ENCODE results near the gene HINT2.

Gene HINT2

DNA sequence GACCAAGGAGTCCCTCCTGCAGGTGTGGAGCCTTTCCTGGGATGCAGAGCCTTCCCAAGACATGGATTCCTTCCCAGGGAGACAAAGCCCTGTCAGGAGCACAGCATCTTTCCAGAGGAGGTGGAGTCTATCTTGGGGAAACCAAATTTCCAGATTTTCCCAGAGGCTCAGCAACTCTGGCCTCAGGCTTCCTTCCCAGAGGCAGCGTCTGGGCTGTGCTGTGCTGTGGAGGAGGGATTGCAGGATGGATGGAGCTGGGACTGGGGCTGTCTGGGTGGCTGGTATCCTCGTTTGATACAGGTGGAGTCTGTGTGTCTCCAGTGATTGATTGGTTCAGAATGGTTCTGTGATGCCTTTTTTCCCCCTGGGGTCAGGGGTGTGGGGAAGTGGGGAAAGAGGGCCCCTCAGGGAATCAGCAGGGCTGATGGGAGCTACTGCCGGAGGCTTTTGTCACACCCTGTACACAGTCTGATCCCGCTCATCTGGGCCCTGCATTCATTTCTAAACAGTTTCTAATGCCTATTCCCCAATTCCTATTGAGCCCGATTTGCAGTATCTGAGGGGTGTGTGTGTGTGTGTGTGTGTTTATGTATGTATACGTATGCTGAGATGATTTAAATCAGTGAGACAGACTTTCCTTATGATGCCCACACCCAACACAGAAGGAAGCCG lies 39.4 kb upstream of the HINT2 start:
- Histone ChIP-seq H3K27ac (ENCODE audit: low read depth, low read length) (no peak overlapping the region), H3K9ac (ENCODE audit: low read length in 5 of 5) (no peak overlapping the region), H3K9me3 (ENCODE audit: control insufficient read depth in 5 of 5, low read length in 5 of 5) (no peaks in the 10 kb centered on the region), H3K27me3 (ENCODE audit: control insufficient read depth in 5 of 5, insufficient read depth in 4 of 5, low read length in 5 of 5) (peaks cover 0 to 17% (median 14%) of the 10 kb centered on the region in 5 donors), H3K4me1 (ENCODE audit: control insufficient read depth in 5 of 5, insufficient read depth in 5 of 5, low read length in 5 of 5) (peaks cover 0 to 8% (median 0%) of the 10 kb centered on the region in 5 donors), H3K4me3 (ENCODE audit: low read depth in 1 of 5, low read length in 5 of 5) (no peak overlapping the region), H3K36me3 (ENCODE audit: control insufficient read depth in 5 of 5, insufficient read depth in 5 of 5, low read length in 5 of 5) (peaks cover 0 to 10% (median 2%) of the 10 kb centered on the region in 5 donors)

DNA sequence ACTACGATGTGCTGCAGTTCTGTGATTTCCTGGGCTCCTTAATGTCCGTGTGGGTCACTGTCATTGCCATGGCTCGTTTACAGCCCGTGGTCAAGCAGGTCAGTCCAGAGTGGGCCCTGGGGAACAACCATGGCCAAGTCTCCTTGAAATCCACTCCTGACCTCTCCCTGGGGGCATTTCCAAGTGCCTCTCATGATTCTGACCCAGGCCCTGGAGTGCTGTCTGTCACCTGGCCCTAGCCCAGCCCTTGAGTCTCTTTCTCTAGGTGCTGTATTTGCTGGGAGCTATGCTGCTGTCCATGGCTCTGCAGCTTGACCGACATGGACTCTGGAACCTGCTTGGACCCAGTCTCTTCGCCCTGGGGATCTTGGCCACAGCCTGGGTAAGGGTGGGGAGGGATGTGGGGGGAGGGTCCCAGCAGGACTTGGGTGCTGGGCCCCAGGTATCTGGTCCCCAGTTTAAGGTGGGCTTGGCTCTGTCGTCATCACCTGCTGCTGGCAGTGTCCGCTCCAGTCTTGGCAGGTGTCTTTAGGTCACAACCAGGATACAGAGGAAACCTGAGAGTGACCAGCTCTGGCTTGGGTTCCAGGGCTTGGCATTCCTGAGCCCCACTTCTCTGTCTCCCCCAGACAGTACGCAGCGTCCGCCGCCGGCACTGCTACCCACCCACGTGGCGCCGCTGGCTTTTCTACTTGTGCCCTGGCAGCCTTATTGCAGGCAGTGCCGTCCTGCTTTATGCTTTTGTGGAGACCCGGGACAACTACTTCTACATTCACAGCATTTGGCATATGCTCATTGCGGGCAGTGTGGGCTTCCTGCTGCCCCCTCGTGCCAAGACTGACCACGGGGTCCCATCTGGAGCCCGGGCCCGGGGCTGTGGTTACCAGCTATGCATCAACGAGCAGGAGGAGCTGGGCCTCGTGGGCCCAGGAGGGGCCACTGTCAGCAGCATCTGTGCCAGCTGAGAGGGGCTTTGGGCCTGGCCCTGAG lies 38.3 kb upstream of the HINT2 start:
- H3K9ac ChIP-seq (ENCODE audit: low read length in 5 of 5) = no peak overlapping the region
- H3K27ac ChIP-seq (ENCODE audit: low read depth, low read length) = no peak overlapping the region
- peaks cover 0 to 19% (median 12%) of the 10 kb centered on the region in 5 donors for H3K27me3 ChIP-seq (ENCODE audit: control insufficient read depth in 5 of 5, insufficient read depth in 4 of 5, low read length in 5 of 5)
- peaks cover 0 to 15% (median 5%) of the 10 kb centered on the region in 5 donors for H3K36me3 ChIP-seq (ENCODE audit: control insufficient read depth in 5 of 5, insufficient read depth in 5 of 5, low read length in 5 of 5)
- no peaks in the 10 kb centered on the region for H3K9me3 ChIP-seq (ENCODE audit: control insufficient read depth in 5 of 5, low read length in 5 of 5)
- no peak overlapping the region for H3K4me3 ChIP-seq (ENCODE audit: low read depth in 1 of 5, low read length in 5 of 5)
- no peaks in the 10 kb centered on the region for H3K4me1 ChIP-seq (ENCODE audit: control insufficient read depth in 5 of 5, insufficient read depth in 5 of 5, low read length in 5 of 5)

DNA sequence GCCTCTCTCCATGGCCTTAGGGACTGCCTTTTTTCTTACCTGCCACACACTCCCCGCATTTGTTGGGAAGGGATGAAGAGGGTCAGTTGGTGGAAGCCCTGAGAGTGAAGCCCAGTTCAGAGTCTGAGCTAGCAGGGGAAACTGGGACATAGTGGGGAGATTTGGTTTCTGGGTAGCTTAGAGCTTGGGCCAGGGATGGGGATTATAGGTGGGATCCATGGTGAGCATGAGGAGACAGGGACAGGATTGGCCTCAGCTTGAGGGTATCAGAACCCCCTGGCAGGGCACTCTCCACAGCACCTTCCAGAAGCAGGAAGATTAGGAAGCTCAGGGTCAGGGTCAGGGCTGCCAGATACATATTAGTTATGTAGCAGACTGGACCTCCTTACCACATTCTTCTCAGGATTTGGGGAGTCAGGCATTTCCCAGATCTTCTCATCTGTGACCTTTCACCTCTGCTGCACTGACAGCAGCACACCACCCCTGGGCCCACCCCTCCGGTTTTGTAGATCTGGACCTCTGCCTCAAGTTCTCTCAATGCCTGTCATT lies 37.5 kb upstream of the HINT2 start:
- peaks cover 3 to 18% (median 6%) of the 10 kb centered on the region in 5 donors for H3K36me3 ChIP-seq (ENCODE audit: control insufficient read depth in 5 of 5, insufficient read depth in 5 of 5, low read length in 5 of 5)
- no peak overlapping the region for H3K4me3 ChIP-seq (ENCODE audit: low read depth in 1 of 5, low read length in 5 of 5)
- H3K27me3 ChIP-seq (ENCODE audit: control insufficient read depth in 5 of 5, insufficient read depth in 4 of 5, low read length in 5 of 5) = peaks cover 0 to 20% (median 12%) of the 10 kb centered on the region in 5 donors
- H3K9ac ChIP-seq (ENCODE audit: low read length in 5 of 5) = no peak overlapping the region
- no peak overlapping the region for H3K27ac ChIP-seq (ENCODE audit: low read depth, low read length)
- no peaks in the 10 kb centered on the region for H3K9me3 ChIP-seq (ENCODE audit: control insufficient read depth in 5 of 5, low read length in 5 of 5)
- no peaks in the 10 kb centered on the region for H3K4me1 ChIP-seq (ENCODE audit: control insufficient read depth in 5 of 5, insufficient read depth in 5 of 5, low read length in 5 of 5)

DNA sequence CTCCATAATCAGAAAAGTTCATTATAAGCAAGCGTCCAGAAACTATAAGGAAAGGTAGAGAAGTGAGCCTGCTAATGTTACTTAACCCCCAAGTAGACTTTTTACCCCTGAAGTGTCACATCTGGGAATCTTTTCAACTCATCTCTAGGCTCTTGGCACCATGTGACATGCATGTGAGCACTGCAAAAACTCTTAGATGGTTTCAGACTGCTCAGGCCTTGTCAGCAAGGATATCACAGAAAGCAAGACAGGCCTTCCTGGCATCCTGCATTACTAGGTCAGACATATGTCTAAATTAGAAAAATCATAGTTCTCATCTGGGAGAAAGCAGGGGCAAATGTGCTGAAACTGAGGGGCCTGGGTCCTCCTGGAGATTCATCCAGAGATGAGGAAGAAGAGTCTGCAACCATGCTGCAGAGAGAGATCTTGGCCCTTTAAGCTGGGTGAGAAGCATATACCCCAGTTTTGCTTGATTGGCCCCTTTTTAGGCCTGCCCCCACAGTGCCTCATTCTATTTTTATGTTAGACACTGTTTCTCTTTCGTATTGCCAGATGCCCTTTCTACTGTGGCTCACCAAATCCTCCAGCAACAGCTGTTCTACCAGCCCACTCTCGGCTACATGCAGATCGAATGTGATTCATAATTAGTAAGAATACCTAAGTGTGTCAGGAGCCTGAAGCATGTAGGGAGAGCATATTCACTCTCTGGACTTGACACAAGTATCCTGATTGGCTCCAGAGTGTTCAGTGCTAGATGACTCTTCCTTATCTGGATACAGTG lies 33.1 kb upstream of the HINT2 start:
- H3K27ac ChIP-seq (ENCODE audit: low read depth, low read length) = no peak overlapping the region
- H3K9me3 ChIP-seq (ENCODE audit: control insufficient read depth in 5 of 5, low read length in 5 of 5) = no peaks in the 10 kb centered on the region
- H3K36me3 ChIP-seq (ENCODE audit: control insufficient read depth in 5 of 5, insufficient read depth in 5 of 5, low read length in 5 of 5) = peaks cover 3 to 21% (median 14%) of the 10 kb centered on the region in 5 donors
- no peak overlapping the region for H3K9ac ChIP-seq (ENCODE audit: low read length in 5 of 5)
- peaks cover 0 to 16% (median 0%) of the 10 kb centered on the region in 5 donors for H3K27me3 ChIP-seq (ENCODE audit: control insufficient read depth in 5 of 5, insufficient read depth in 4 of 5, low read length in 5 of 5)
- peaks cover 2 to 27% (median 21%) of the 10 kb centered on the region in 5 donors for H3K4me1 ChIP-seq (ENCODE audit: control insufficient read depth in 5 of 5, insufficient read depth in 5 of 5, low read length in 5 of 5)
- H3K4me3 ChIP-seq (ENCODE audit: low read depth in 1 of 5, low read length in 5 of 5) = no peak overlapping the region

DNA sequence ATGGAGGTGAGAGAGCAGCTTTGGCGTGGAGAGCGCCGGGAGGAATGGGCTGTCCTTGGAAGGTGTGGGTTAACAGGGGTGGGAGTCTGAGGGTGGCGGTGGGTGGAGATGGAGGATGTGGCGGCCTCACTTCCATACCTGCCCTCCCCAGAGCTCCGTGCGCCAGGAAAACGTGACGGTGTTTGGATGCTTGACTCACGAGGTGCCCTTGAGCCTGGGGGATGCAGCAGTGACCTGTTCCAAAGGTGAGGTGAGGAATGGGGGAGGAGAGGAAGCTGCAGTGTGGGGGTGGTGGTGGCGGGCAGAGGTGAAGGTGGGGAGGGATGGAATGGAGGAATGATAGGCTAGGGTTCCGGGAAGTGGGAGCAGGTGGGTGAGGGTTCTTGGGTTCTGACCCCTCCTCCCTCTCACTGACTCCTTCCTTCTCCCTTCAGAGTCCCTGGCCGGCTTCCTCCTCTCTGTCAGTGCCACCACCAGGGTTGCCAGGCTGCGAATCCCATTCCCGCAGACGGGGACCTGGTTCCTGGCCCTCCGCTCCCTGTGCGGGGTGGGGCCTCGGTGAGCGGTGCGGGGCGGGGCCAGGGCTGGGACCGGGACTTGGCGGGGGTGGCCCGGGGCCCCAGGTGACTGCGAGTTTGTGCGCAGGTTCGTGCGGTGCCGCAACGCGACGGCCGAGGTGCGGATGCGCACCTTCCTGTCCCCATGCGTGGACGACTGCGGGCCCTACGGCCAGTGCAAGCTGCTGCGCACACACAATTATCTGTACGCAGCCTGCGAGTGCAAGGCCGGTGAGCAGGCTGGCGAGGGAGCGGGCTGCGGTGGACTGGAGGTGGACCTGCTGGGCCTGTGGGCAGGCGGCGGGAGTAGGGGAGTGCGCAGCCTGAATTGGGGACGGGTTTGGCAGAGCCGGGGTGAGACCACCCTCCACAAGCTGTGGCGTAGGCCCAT lies 31.3 kb upstream of the HINT2 start:
- Histone ChIP-seq H3K4me3 (ENCODE audit: low read depth in 1 of 5, low read length in 5 of 5) (no peak overlapping the region), H3K9ac (ENCODE audit: low read length in 5 of 5) (no peak overlapping the region)

DNA sequence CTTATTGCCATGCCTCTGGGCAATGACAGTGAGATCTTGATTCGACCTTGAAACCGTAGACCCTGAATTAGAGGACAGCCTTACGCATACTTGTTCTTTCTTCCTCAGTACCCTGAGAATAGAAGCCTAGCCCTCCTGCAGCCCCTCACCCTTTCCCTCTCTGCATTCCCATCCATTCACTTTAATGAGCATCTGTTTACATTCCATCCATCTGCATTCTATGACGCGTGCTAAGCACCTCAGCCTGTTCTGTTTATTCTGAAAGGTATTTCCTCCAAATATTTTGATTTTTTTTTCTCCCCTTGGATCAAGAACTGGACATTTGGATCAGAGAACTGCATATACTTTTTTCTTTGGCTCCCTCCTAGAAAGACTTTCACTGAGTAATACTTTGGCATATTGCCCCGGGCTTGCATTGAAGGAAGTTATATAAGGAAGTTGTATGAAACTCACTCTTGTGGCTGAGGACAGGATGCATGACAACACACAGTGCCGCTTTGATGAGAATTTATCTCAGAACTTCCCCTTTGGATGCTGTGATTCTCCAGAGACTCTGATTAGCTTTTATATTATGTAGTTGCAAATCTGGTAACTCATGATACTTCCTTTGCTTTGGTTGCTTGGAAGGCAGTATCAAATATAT lies 29.9 kb upstream of the HINT2 start:
- Histone ChIP-seq H3K9ac (ENCODE audit: low read length in 5 of 5) (no peak overlapping the region), H3K27ac (ENCODE audit: low read depth, low read length) (peak overlapping the region; percentile 14), H3K36me3 (ENCODE audit: control insufficient read depth in 5 of 5, insufficient read depth in 5 of 5, low read length in 5 of 5) (peaks cover 3 to 17% (median 14%) of the 10 kb centered on the region in 5 donors), H3K4me1 (ENCODE audit: control insufficient read depth in 5 of 5, insufficient read depth in 5 of 5, low read length in 5 of 5) (peaks cover 2 to 38% (median 35%) of the 10 kb centered on the region in 5 donors), H3K27me3 (ENCODE audit: control insufficient read depth in 5 of 5, insufficient read depth in 4 of 5, low read length in 5 of 5) (peaks cover 0 to 16% (median 5%) of the 10 kb centered on the region in 5 donors), H3K4me3 (ENCODE audit: low read depth in 1 of 5, low read length in 5 of 5) (peak overlapping the region in 1 of 5 donors; percentile 27), H3K9me3 (ENCODE audit: control insufficient read depth in 5 of 5, low read length in 5 of 5) (no peaks in the 10 kb centered on the region)

More for the DNA sequence above, 31.3 kb upstream of the HINT2 start:
- H3K9me3 ChIP-seq (ENCODE audit: control insufficient read depth in 5 of 5, low read length in 5 of 5) = no peaks in the 10 kb centered on the region
- H3K4me1 ChIP-seq (ENCODE audit: control insufficient read depth in 5 of 5, insufficient read depth in 5 of 5, low read length in 5 of 5) = peaks cover 2 to 38% (median 35%) of the 10 kb centered on the region in 5 donors
- H3K27ac ChIP-seq (ENCODE audit: low read depth, low read length) = no peak overlapping the region
- H3K27me3 ChIP-seq (ENCODE audit: control insufficient read depth in 5 of 5, insufficient read depth in 4 of 5, low read length in 5 of 5) = peaks cover 0 to 12% (median 0%) of the 10 kb centered on the region in 5 donors
- H3K36me3 ChIP-seq (ENCODE audit: control insufficient read depth in 5 of 5, insufficient read depth in 5 of 5, low read length in 5 of 5) = peaks cover 3 to 17% (median 14%) of the 10 kb centered on the region in 5 donors

DNA sequence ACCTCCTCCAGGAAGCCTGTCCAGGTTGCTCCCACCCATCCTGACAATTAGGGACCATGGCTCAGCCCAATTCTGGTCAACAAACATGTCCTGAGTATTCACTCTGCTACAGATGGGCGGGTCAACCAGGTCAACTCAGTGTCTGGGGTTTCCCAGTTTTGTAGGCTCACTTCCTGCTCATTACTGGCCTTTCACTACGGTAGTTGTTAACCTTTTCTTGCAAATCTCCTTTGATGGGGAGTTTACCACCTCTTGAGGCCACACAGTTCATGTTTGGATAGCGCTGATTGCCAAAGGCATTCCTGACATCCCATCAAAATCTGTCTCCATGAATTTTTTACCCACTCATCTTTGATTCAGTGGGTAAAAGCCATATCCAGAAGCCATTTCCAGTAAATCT lies 28.0 kb upstream of the HINT2 start:
- no peak overlapping the region for H3K4me3 ChIP-seq (ENCODE audit: low read depth in 1 of 5, low read length in 5 of 5)
- H3K36me3 ChIP-seq (ENCODE audit: control insufficient read depth in 5 of 5, insufficient read depth in 5 of 5, low read length in 5 of 5) = peaks cover 3 to 11% (median 11%) of the 10 kb centered on the region in 5 donors
- peaks cover 0 to 22% (median 7%) of the 10 kb centered on the region in 5 donors for H3K27me3 ChIP-seq (ENCODE audit: control insufficient read depth in 5 of 5, insufficient read depth in 4 of 5, low read length in 5 of 5)
- H3K9me3 ChIP-seq (ENCODE audit: control insufficient read depth in 5 of 5, low read length in 5 of 5) = no peaks in the 10 kb centered on the region
- no peak overlapping the region for H3K27ac ChIP-seq (ENCODE audit: low read depth, low read length)
- no peak overlapping the region for H3K9ac ChIP-seq (ENCODE audit: low read length in 5 of 5)
- peaks cover 2 to 38% (median 35%) of the 10 kb centered on the region in 5 donors for H3K4me1 ChIP-seq (ENCODE audit: control insufficient read depth in 5 of 5, insufficient read depth in 5 of 5, low read length in 5 of 5)

DNA sequence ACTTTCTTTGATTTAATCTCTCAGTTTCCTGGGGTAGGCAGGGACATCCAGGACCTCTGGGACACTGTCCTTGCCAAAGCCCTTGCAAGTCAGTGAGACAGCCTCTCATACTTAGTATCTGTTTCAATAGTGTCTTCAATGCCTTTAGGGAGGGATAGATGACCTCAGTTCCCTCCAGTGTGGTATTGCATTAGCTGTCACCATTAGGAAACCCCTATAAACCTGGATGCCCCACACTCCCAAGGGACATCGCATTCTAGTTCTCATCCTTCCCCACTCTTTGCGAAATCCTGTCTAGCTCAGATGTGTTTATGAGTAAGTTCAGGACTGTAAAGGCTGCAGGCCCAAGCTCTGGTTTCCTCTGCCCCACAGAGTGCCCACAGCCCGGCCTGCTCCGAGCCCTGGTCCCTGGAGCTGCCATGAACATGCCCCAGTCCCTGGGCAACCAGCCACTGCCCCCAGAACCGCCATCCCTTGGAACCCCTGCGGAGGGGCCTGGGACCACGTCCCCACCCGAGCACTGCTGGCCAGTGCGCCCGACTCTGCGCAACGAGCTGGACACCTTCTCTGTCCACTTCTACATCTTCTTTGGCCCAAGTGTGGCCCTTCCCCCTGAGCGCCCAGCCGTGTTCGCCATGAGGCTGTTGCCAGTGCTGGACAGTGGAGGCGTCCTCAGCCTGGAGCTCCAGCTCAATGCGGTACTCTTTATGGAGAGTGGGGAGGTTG lies 27.3 kb upstream of the HINT2 start:
- H3K27ac ChIP-seq (ENCODE audit: low read depth, low read length) = no peak overlapping the region
- H3K4me1 ChIP-seq (ENCODE audit: control insufficient read depth in 5 of 5, insufficient read depth in 5 of 5, low read length in 5 of 5) = peaks cover 2 to 38% (median 35%) of the 10 kb centered on the region in 5 donors
- no peak overlapping the region for H3K9ac ChIP-seq (ENCODE audit: low read length in 5 of 5)
- H3K36me3 ChIP-seq (ENCODE audit: control insufficient read depth in 5 of 5, insufficient read depth in 5 of 5, low read length in 5 of 5) = peaks cover 0 to 9% (median 8%) of the 10 kb centered on the region in 5 donors
- peaks cover 0 to 22% (median 7%) of the 10 kb centered on the region in 5 donors for H3K27me3 ChIP-seq (ENCODE audit: control insufficient read depth in 5 of 5, insufficient read depth in 4 of 5, low read length in 5 of 5)
- no peaks in the 10 kb centered on the region for H3K9me3 ChIP-seq (ENCODE audit: control insufficient read depth in 5 of 5, low read length in 5 of 5)
- H3K4me3 ChIP-seq (ENCODE audit: low read depth in 1 of 5, low read length in 5 of 5) = no peak overlapping the region
